GM23248 (cell line): ENCODE data around the gene RUFY1. TPM values are rescaled to one million over a fixed set of nuclear protein-coding genes. Genes with fewer than 3 reads are reported as not detected.
"Not testable (repeated sequence)": the region's sequence is repeated elsewhere in the genome, so short reads cannot be mapped to it uniquely, and the experiment has no call there.

Source experiments
- DNase-seq: peaks from one replicate; pipeline ENCODE4 v3.0.0-alpha.2; 2015
- H2AFZ ChIP-seq: fragments of 200-600 bp; sonication (generic); 2 replicates; pipeline ENCODE4 v1.6.1; 2016; ENCODE audit warnings: antibody characterized with exemption
- H3F3A ChIP-seq: fragments of 200-600 bp; sonication (generic); 2 replicates; pipeline ENCODE4 v1.6.1; 2016; ENCODE audit warnings: mild to moderate bottlenecking, antibody characterized with exemption, mixed run types; ENCODE audit not compliant: insufficient read depth
- H3K27ac ChIP-seq: fragments of 200-600 bp; sonication (generic); 2 replicates; pipeline ENCODE4 v1.5.1; 2016; ENCODE audit warnings: mild to moderate bottlenecking
- H3K27me3 ChIP-seq: fragments of 200-600 bp; sonication (generic); replicated peaks from 2 replicates; pipeline ENCODE4 v1.6.1; 2016; ENCODE audit warnings: mild to moderate bottlenecking; ENCODE audit not compliant: insufficient read depth
- H3K36me3 ChIP-seq: fragments of 200-600 bp; sonication (generic); 2 replicates; pipeline ENCODE4 v1.6.1; 2016; ENCODE audit warnings: low read depth, mild to moderate bottlenecking
- H3K4me1 ChIP-seq: fragments of 200-600 bp; sonication (generic); 2 replicates; pipeline ENCODE4 v1.6.1; 2016; ENCODE audit warnings: mild to moderate bottlenecking; ENCODE audit not compliant: insufficient read depth
- H3K4me2 ChIP-seq: fragments of 200-600 bp; sonication (generic); one replicate; pipeline ENCODE4 v1.6.1; 2016; ENCODE audit warnings: mild to moderate bottlenecking; ENCODE audit not compliant: unreplicated experiment
- H3K4me3 ChIP-seq: fragments of 200-600 bp; sonication (generic); 2 replicates; pipeline ENCODE4 v1.5.1; 2016; ENCODE audit warnings: mild to moderate bottlenecking
- H3K79me2 ChIP-seq: fragments of 200-600 bp; sonication (generic); 2 replicates; pipeline ENCODE4 v1.6.1; 2016; ENCODE audit warnings: mild to moderate bottlenecking; ENCODE audit not compliant: insufficient read depth
- H3K9ac ChIP-seq: fragments of 200-600 bp; sonication (generic); 2 replicates; pipeline ENCODE4 v1.6.1; 2016; ENCODE audit warnings: mild to moderate bottlenecking
- H3K9me2 ChIP-seq: fragments of 200-600 bp; sonication (generic); 2 replicates; pipeline ENCODE4 v1.6.1; 2016; ENCODE audit warnings: mixed run types, mild to moderate bottlenecking, moderate library complexity; ENCODE audit not compliant: insufficient read depth
- H3K9me3 ChIP-seq: fragments of 200-600 bp; sonication (generic); one replicate; pipeline ENCODE4 v1.6.1; 2017; ENCODE audit warnings: low read depth
- H4K20me1 ChIP-seq: fragments of 200-600 bp; sonication (generic); 2 replicates; pipeline ENCODE4 v1.6.0; 2016; ENCODE audit not compliant: insufficient read depth
- EZH2 ChIP-seq: fragments of 200-600 bp; sonication (generic); IDR thresholded peaks from 2 replicates; pipeline ENCODE4 v1.6.1; 2018; ENCODE audit warnings: antibody characterized with exemption, mild to moderate bottlenecking; ENCODE audit not compliant: insufficient read depth, poor library complexity, severe bottlenecking
- EZH2phosphoT487 ChIP-seq: fragments of 200-600 bp; sonication (generic); IDR thresholded peaks from 2 replicates; pipeline ENCODE4 v1.6.1; 2018; ENCODE audit warnings: antibody characterized with exemption, moderate library complexity, mild to moderate bottlenecking, low read depth; ENCODE audit not compliant: insufficient read depth
- WGBS, 2 experiments: methylation state at CpG; one replicate each; pipeline ENCODE4 v1.1.6; 2015 to 2017; ENCODE audit warnings: low lambda C conversion rate in 2 of 2, low coverage in 1 of 2; ENCODE audit errors: missing lambda C conversion rate in 2 of 2; 5-methylcytosine and 5-hydroxymethylcytosine counted together
- in situ Hi-C: fragments of 300-500 bp; cut with MboI; formaldehyde crosslinking; loops from 2 replicates; pipeline ENCODE4 v1.15.0; 2020
- polyA plus RNA-seq: library from polyadenylated mRNA; unstranded; fragments of >200 nt; fragmentation: Nextera tagmentation; extraction: Ambion mirVana; gene quantifications from 2 replicates; pipeline ENCODE4 v1.2.1, GENCODE V29; 2016
- total RNA-seq: library from RNA; depleted of rRNA; stranded (reverse); fragments of >200 nt; shearing (Covaris generic); gene quantifications from 2 replicates; pipeline ENCODE4 v1.2.3, GENCODE V29; 2014

The RUFY1 gene
- total and polyA plus RNA-seq, 2 experiments from 2014 or later: 27.2 to 41.9 TPM

DNA sequence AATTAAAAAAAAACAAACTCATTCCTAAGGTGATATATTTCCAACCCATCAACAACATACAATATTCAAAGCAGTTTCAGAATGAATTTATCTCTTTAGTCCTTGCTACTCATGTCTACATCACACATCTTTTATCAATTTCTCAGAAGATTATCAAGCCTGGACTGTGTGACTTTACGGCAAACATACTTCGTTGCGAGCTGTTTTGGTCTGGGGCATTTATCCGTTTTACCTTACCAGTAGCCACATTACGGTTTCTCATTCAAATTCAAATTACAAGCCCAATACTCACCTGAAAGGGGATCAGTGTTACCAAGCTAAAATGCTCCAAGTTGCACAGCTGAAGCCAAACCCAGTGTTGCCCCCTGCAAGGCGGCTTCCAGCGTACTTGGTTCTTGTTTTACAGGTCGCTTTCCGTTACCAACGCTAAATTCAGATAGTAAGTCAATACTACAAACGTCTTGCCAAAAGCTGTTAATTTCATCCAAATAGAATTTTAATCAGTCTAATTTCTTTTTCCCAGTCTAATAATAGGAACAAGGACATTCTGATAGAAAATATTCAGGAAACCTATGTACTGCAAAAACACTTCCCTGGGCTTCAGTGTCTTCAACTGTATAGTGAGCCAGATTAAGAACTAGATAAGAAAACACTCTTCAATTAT is 71.3 kb downstream of the RUFY1 start:
- peaks cover 63% of the 10 kb centered on the region for H3F3A ChIP-seq
- H3K9me2 ChIP-seq: no peaks in the 10 kb centered on the region
- H4K20me1 ChIP-seq: peaks cover 57% of the 10 kb centered on the region
- peak overlapping the region; percentile 100 for H3K9ac ChIP-seq
- peak overlapping the region; percentile 88 for H3K4me2 ChIP-seq
- no peaks in the 10 kb centered on the region for H3K27me3 ChIP-seq
- no peak for DNase-seq
- 18 to 23% methylated on average over 11 of the region's 11 CpGs for WGBS, 2 experiments
- in situ Hi-C loops: no loop called here
- peaks cover 66% of the 10 kb centered on the region for H3K79me2 ChIP-seq
- H2AFZ ChIP-seq: no peak overlapping the region
- H3K27ac ChIP-seq: peak overlapping the region; percentile 85
- peaks cover 43% of the 10 kb centered on the region for H3K4me1 ChIP-seq
- H3K9me3 ChIP-seq: no peaks in the 10 kb centered on the region
- peak overlapping the region; percentile 82 for H3K4me3 ChIP-seq
- TF ChIP-seq EZH2phosphoT487 (no peak), EZH2 (no peak)
- H3K36me3 ChIP-seq: peaks cover 59% of the 10 kb centered on the region

DNA sequence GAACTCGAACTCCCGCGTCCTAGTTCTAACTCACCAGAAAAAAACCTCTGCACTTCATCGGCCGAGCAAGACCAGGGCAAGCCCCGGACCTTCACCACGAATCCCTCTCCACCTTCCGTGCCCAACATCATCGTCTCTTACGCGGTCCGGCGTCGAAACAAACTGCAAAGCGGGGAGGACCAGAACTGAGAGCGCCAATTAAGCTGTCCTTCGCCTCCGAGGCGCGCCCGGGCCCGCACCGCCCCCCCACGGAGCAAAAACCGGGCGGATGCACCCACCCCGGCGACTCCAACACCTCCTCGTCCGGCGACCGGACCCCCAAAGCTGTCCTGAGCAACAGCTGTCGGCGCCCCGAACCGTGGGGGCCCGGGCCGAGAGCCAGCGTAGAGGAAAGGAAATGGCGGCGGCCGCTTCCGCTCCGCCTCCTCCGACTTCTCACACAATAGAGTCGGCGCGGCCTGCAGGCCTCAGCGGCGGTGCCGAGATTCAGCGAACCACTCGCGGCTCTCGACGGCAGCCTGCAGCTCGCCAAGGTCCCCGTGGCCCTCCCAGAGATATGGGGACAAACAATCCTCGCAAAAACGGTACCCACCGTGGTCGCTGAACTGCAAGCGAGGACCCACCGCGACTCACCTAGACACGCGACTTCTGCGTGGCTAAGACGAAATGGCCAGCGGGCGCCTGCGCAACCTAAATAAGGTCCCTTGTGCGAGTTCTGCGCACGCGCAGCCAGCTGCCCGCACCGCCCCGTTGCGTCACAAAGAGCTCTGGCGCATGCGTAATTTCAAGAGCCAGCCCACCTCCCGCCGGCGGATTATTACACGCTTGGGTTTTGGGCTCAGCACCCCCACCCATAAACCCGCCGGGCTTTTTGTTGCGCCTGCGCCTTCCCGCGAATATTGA is 72.9 kb downstream of the RUFY1 start, which contains the start of gene HNRNPH1:
Gene HNRNPH1, minus strand, starts transcription at position 669 of the 903 bp plus-strand sequence. Its CDS starts 538 bp downstream, at position 131.
- Histone ChIP-seq H3K36me3 (peaks cover 43% of the 10 kb centered on the region), H3K9me2 (no peaks in the 10 kb centered on the region), H3F3A (peaks cover 47% of the 10 kb centered on the region), H3K9ac (peak within 1 kb of the TSS; percentile 100), H3K9me3 (no peaks in the 10 kb centered on the region), H2AFZ (peak within 1 kb of the TSS; percentile 87), H3K79me2 (peaks cover 51% of the 10 kb centered on the region), H3K4me3 (peak within 1 kb of the TSS; percentile 82), H3K4me2 (peak within 1 kb of the TSS; percentile 90), H3K27ac (peak within 1 kb of the TSS; percentile 94), H4K20me1 (peaks cover 43% of the 10 kb centered on the region), H3K27me3 (no peaks in the 10 kb centered on the region), H3K4me1 (peaks cover 43% of the 10 kb centered on the region)
- DNase-seq: peak; percentile 99
- TF ChIP-seq EZH2 (no peak), EZH2phosphoT487 (no peak)
- WGBS, 2 experiments: 1 to 2% methylated on average over 78 to 80 of the region's 92 CpGs
- in situ Hi-C loops: no loop called here

DNA sequence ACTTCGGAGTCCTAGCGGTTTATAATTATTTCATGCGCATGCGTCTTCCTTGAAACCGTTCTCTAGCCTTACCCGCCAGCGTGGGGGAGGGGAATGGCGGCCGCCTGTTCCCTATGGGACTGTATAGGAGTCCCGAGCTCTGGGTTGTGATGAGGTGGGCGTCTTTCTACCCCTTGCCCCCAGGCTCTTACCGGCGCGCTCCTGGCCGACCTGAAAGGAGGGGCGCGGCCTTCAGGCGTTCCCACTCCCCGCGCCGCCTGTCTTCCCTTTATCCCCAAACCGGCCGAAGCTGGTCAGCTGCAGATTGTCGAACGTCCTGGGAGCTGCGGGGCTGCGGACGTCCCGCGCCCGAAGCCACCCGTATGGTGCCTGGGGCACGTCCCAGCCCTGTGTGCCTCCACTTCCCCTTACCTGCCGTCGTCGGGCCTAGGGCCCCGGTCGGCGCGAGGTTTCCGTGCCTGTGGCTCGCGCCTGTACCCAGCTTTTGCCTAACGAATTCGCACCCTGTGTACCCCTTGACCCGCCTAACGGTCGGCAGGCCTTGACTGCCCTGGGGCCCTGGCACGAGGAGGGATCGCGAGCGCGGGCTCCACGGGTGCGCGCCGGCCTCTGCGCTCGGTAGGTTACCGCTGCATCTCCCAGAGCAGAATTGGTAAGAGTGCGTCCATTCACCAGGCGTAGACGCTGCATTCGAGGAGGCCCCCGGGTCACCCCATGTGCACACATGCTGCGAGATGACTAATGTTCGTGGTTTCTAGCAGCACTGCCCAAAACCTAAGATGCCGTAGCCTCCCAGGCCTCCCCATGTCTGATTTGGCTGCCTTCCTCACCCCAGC is 73.8 kb downstream of the RUFY1 start:
- peak overlapping the region; percentile 100 for H3K9ac ChIP-seq
- peak overlapping the region; percentile 82 for H3K4me2 ChIP-seq
- peak overlapping the region; percentile 72 for H3K4me3 ChIP-seq
- DNase-seq: peak; percentile 93
- H3F3A ChIP-seq: peaks cover 38% of the 10 kb centered on the region
- WGBS, 2 experiments: 14% methylated on average over 58 of the region's 68 CpGs
- H2AFZ ChIP-seq: peak overlapping the region; percentile 87
- H3K36me3 ChIP-seq: peaks cover 35% of the 10 kb centered on the region
- H3K4me1 ChIP-seq: peaks cover 34% of the 10 kb centered on the region
- no peaks in the 10 kb centered on the region for H3K27me3 ChIP-seq
- TF ChIP-seq EZH2phosphoT487: no peak
- TF ChIP-seq EZH2: no peak
- H3K27ac ChIP-seq: peak overlapping the region; percentile 94
- in situ Hi-C loops: no loop called here
- H3K9me3 ChIP-seq: no peaks in the 10 kb centered on the region
- H3K9me2 ChIP-seq: no peaks in the 10 kb centered on the region
- peaks cover 34% of the 10 kb centered on the region for H4K20me1 ChIP-seq
- peaks cover 42% of the 10 kb centered on the region for H3K79me2 ChIP-seq

DNA sequence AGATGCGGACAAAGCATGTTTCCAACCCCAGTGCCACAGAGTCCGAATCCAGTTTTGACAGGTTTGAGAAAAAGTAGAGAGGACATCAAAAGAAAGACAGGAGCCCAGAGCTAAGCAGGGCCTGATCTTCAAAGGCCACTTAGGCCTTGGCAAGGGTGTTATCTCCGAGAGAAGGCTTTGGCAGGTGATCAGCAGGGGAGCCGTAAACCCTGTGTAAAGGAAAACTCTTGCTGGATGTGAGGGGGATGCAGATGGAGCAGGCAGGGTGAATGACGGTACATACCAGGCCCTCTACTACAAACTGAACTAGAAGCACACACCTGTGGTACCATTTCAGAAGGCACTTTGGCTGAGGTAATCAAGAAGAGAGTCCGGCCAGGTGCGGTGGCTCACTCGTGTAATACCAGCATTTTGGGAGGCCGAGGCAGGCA is 74.5 kb downstream of the RUFY1 start:
- peak overlapping the region; percentile 100 for H3K9ac ChIP-seq
- H4K20me1 ChIP-seq: peaks cover 27% of the 10 kb centered on the region
- peak overlapping the region; percentile 94 for H3K27ac ChIP-seq
- H3K4me2 ChIP-seq: peak overlapping the region; percentile 82
- H3K79me2 ChIP-seq: peaks cover 35% of the 10 kb centered on the region
- H3K9me2 ChIP-seq: no peaks in the 10 kb centered on the region
- H3K4me3 ChIP-seq: peak overlapping the region; percentile 72; the same call in 1 of the 2 replicates
- peaks cover 27% of the 10 kb centered on the region for H3K36me3 ChIP-seq
- H3K9me3 ChIP-seq: no peaks in the 10 kb centered on the region
- H3K4me1 ChIP-seq: peaks cover 27% of the 10 kb centered on the region
- DNase-seq: no peak
- TF ChIP-seq EZH2: no peak
- TF ChIP-seq EZH2phosphoT487: no peak
- peaks cover 31% of the 10 kb centered on the region for H3F3A ChIP-seq
- H2AFZ ChIP-seq: peak overlapping the region; percentile 87
- in situ Hi-C loops: no loop called here
- 93% methylated on average over 9 of the region's 9 CpGs for WGBS, 2 experiments
- no peaks in the 10 kb centered on the region for H3K27me3 ChIP-seq

DNA sequence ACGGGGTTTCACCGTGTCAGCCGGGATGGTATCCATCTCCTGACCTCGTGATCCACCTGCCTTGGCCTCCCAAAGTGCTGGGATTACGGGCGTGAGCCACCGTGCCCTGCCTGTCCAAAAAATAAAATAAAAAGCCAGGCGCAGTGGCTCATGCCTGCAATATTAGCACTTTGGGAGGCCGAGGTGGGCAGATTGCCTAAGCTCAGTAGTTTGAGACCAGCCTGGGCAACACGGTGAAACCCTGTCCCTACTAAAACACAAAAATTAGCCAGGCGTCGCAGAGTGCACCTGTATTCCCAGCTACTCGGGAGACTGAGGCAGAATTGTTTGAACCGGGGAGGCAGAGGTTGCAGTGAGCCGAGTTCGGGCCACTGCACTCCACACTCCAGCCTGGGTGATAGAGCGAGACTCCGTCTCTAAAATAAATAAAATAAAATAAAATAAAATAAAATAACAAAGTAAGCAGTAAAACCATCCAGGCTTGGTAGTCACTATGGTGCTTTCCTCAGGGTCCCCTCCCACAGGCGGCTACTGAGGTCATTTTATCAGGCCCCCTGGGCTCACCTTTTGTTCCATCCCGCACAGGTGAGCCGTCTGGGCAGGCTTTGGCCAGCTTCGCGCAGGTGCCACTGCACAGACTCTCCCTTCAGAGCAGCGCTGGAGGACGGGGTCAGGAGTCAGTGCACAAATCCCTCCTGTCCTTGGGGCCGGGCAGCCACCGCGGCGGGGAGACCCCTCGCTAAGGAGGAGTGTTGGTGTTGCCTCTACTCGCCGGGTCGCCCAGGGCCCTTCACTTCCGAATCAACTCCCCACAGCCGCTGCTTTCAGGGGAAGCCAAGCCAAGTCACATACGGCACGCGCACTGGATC is 83.4 kb downstream of the RUFY1 start:
- H3K9me2 ChIP-seq, H3K36me3 ChIP-seq, H3K4me1 ChIP-seq, in situ Hi-C loops, H3K27me3 ChIP-seq, H3K9me3 ChIP-seq, H3F3A ChIP-seq, H3K79me2 ChIP-seq, DNase-seq, H4K20me1 ChIP-seq, H3K27ac ChIP-seq, H2AFZ ChIP-seq: not testable (repeated sequence)
- peak overlapping the region; percentile 61 for H3K4me3 ChIP-seq
- H3K4me2 ChIP-seq: peak overlapping the region; percentile 61
- H3K9ac ChIP-seq: peak overlapping the region; percentile 51; the same call in 1 of the 2 replicates
- WGBS, 2 experiments: 70% methylated on average over 18 to 21 of the region's 38 CpGs
